Fibroblast of lung (primary cell): ENCODE measurements around the gene NOP56. TPM values are rescaled to one million over a fixed set of nuclear protein-coding genes. Genes with fewer than 3 reads are reported as not detected.

Experiments
- DNase-seq, 2 donors: peaks; one replicate each; pipeline versions ENCODE4 v3.0.0 to v3.0.0-alpha.2; 2010; ENCODE audit warnings: low read depth in 2 of 2
- H2AFZ ChIP-seq: 2 replicates; pipeline ENCODE4 v1.5.1; 2012; ENCODE audit warnings: low read length, control low read depth, inconsistent platforms
- H3K27ac ChIP-seq: 2 replicates; pipeline ENCODE4 v1.5.1; 2011; ENCODE audit warnings: low read length, control low read depth; ENCODE audit not compliant: insufficient read depth
- H3K27me3 ChIP-seq: 2 replicates; pipeline ENCODE4 v1.5.1; 2011; ENCODE audit warnings: mild to moderate bottlenecking, low read length; ENCODE audit not compliant: control insufficient read depth, insufficient read depth
- H3K36me3 ChIP-seq: 2 replicates; pipeline ENCODE4 v1.5.1; 2011; ENCODE audit warnings: low read length; ENCODE audit not compliant: control insufficient read depth, insufficient read depth
- H3K4me1 ChIP-seq: 2 replicates; pipeline ENCODE4 v1.5.1; 2011; ENCODE audit warnings: low read length; ENCODE audit not compliant: control insufficient read depth, insufficient read depth; ENCODE audit errors: extremely low read depth
- H3K4me2 ChIP-seq: 2 replicates; pipeline ENCODE4 v1.5.1; 2011; ENCODE audit warnings: low read length, control low read depth; ENCODE audit not compliant: insufficient read depth; ENCODE audit errors: extremely low read depth
- H3K4me3 ChIP-seq, 4 experiments: fragments of 200-600 bp in 1 of 4; sonication (generic) in 1 of 4; replicated peaks in 1 of 4; 2 replicates each; pipeline ENCODE4 v1.5.1; 2011 to 2016; ENCODE audit warnings: low read length in 4 of 4, low read depth in 3 of 4, mild to moderate bottlenecking in 3 of 4, control low read depth in 2 of 4, inconsistent platforms in 1 of 4, mixed read lengths in 1 of 4; ENCODE audit not compliant: insufficient read depth in 1 of 4; ENCODE audit errors: control extremely low read depth in 1 of 4
- H3K79me2 ChIP-seq: 2 replicates; pipeline ENCODE4 v1.5.1; 2012; ENCODE audit warnings: mild to moderate bottlenecking, low read length, inconsistent platforms; ENCODE audit not compliant: control insufficient read depth, insufficient read depth
- H3K9ac ChIP-seq: 2 replicates; pipeline ENCODE4 v1.5.1; 2011; ENCODE audit warnings: mild to moderate bottlenecking, low read length, control low read depth; ENCODE audit not compliant: insufficient read depth
- H3K9me3 ChIP-seq: 2 replicates; pipeline ENCODE4 v1.5.1; 2012; ENCODE audit warnings: low read depth, low read length; ENCODE audit not compliant: control insufficient read depth, insufficient read depth
- H4K20me1 ChIP-seq: 2 replicates; pipeline ENCODE4 v1.5.1; 2011; ENCODE audit warnings: low read length; ENCODE audit not compliant: control insufficient read depth, insufficient read depth; ENCODE audit errors: extremely low read depth
- EZH2 ChIP-seq: IDR thresholded peaks from 2 replicates; pipeline ENCODE4 v1.5.1; 2012; ENCODE audit warnings: low read length, control low read depth, mild to moderate bottlenecking; ENCODE audit errors: missing control alignments
- polyA plus RNA-seq, 2 donors: library from polyadenylated mRNA; depleted of rRNA in 1 of 2; stranded (reverse) in 1 of 2; unstranded in 1 of 2; fragments of >200 nt; gene quantifications; 2 replicates each; pipeline ENCODE4 v1.2.1, GENCODE V29; 2011 to 2012; ENCODE audit warnings: missing spikeins in 1 of 2
- total RNA-seq: library from RNA; depleted of rRNA; stranded (reverse); fragments of >200 nt; gene quantifications from 2 replicates; pipeline ENCODE4 v1.2.1, GENCODE V29; 2014
- TF ChIP-seq, protein P1 (sequence below), 2 donors: IDR thresholded peaks in 1 of 2; conservative IDR thresholded peaks in 1 of 2; 1 replicate in 1 of 2; 2 replicates in 1 of 2; pipeline ENCODE4 v1.5.1; 2011 to 2012; ENCODE audit warnings: low read length in 2 of 2, control low read depth in 1 of 2, inconsistent platforms in 1 of 2, low read depth in 1 of 2, mild to moderate bottlenecking in 1 of 2

Gene NOP56
- total and polyA plus RNA-seq, 2 donors (not counting 1 experiment from before 2014, with no cell fraction given), result 108 to 117 TPM

DNA sequence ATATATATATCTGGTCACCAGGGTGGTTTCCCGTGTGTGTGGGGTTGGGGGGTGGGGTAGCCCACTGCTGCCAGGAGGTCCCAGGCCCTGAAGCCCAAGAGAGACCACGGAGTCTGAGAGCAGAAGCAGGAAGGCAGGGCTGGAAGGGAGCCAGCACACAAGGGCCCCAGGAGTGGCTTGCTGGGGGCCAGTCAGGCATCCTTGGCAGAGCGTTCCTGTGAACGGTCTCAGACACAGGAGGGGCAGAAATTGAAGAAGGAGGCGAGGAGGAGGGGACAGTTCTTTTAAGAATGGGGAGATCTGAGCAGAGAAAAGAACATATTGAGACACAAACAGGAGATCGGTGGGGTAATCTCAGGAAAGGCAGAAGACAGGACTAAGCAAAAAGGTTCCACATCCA is 38.3 kb downstream of the NOP56 start:
- Histone ChIP-seq H3K9ac (no peak overlapping the region), H3K27ac (no peak overlapping the region), H3K27me3 (peaks cover 43% of the 10 kb centered on the region), H3K4me1 (no peaks in the 10 kb centered on the region), H2AFZ (no peak overlapping the region), H3K4me3 (no peak overlapping the region), H3K4me2 (no peak overlapping the region), H3K79me2 (no peaks in the 10 kb centered on the region), H3K36me3 (no peaks in the 10 kb centered on the region), H3K9me3 (no peaks in the 10 kb centered on the region), H4K20me1 (no peaks in the 10 kb centered on the region)
- TF ChIP-seq, protein P1, sequence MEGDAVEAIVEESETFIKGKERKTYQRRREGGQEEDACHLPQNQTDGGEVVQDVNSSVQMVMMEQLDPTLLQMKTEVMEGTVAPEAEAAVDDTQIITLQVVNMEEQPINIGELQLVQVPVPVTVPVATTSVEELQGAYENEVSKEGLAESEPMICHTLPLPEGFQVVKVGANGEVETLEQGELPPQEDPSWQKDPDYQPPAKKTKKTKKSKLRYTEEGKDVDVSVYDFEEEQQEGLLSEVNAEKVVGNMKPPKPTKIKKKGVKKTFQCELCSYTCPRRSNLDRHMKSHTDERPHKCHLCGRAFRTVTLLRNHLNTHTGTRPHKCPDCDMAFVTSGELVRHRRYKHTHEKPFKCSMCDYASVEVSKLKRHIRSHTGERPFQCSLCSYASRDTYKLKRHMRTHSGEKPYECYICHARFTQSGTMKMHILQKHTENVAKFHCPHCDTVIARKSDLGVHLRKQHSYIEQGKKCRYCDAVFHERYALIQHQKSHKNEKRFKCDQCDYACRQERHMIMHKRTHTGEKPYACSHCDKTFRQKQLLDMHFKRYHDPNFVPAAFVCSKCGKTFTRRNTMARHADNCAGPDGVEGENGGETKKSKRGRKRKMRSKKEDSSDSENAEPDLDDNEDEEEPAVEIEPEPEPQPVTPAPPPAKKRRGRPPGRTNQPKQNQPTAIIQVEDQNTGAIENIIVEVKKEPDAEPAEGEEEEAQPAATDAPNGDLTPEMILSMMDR (conservative IDR thresholded peaks at IDR 0.05 in 1 of 2, IDR thresholded peaks at IDR 0.05 in 1 of 2; ENCODE audit: low read depth in 1 of 2, low read length in 2 of 2), result no peak
- no peak for TF ChIP-seq EZH2
- no peak for DNase-seq

DNA sequence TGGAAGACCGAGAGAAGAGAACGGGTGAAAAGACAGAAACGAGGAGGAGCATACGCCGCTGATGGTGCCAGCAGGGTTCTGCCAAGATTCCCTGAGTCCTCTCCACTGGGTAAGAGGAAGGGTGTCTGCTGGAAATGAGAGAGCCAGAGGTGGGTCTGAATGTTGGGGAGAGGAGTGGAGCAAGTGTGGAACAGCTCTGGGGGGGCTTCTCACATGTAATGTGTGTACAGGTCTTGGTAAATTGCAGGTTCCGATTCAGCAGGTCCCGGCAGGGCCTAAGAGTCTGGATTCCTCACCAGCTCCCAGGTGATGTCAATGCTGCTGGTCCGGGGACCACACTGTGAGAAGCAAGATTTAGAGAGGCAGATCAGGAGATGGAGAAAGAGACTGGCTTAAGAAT is 38.7 kb downstream of the NOP56 start:
- peaks cover 43% of the 10 kb centered on the region for H3K27me3 ChIP-seq
- H3K4me3 ChIP-seq, result no peak overlapping the region
- H4K20me1 ChIP-seq, result no peaks in the 10 kb centered on the region
- no peaks in the 10 kb centered on the region for H3K4me1 ChIP-seq
- TF ChIP-seq, protein P1 (conservative IDR thresholded peaks at IDR 0.05 in 1 of 2, IDR thresholded peaks at IDR 0.05 in 1 of 2; ENCODE audit: low read depth in 1 of 2, low read length in 2 of 2), result no peak
- no peak for TF ChIP-seq EZH2
- no peaks in the 10 kb centered on the region for H3K9me3 ChIP-seq
- H3K36me3 ChIP-seq, result no peaks in the 10 kb centered on the region
- H2AFZ ChIP-seq, result no peak overlapping the region
- H3K4me2 ChIP-seq, result no peak overlapping the region
- H3K27ac ChIP-seq, result no peak overlapping the region
- DNase-seq, result no peak
- H3K79me2 ChIP-seq, result no peaks in the 10 kb centered on the region
- H3K9ac ChIP-seq, result no peak overlapping the region

DNA sequence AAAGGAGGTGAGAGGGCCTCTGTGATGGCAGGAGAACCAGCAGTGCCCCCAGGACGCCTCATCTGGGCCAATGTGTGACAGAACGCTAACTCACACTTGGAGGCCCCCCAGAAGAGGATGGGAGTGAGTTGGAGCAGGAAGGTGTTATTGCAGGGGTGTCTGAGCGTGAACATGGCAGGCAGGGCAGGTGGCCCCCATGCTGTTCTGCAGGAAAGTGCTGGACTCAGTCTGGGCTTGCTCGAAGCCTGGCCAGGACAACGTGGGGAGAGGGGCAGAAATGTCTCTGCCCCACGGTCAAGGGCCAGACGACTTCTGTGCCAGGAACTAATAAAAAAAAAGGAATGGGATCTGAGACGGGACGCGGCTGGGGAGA is 39.2 kb downstream of the NOP56 start:
- H2AFZ ChIP-seq, result no peak overlapping the region
- no peaks in the 10 kb centered on the region for H3K4me1 ChIP-seq
- H3K36me3 ChIP-seq, result no peaks in the 10 kb centered on the region
- no peak overlapping the region for H3K4me2 ChIP-seq
- no peak overlapping the region for H3K9ac ChIP-seq
- H3K27ac ChIP-seq, result no peak overlapping the region
- no peaks in the 10 kb centered on the region for H3K79me2 ChIP-seq
- H3K9me3 ChIP-seq, result no peaks in the 10 kb centered on the region
- DNase-seq, result no peak
- peak overlapping the region in 2 of 4 experiments; percentile 28 to 39 for H3K4me3 ChIP-seq
- H4K20me1 ChIP-seq, result no peaks in the 10 kb centered on the region
- TF ChIP-seq EZH2, result no peak
- TF ChIP-seq, protein P1 (conservative IDR thresholded peaks at IDR 0.05 in 1 of 2, IDR thresholded peaks at IDR 0.05 in 1 of 2; ENCODE audit: low read depth in 1 of 2, low read length in 2 of 2), result no peak
- H3K27me3 ChIP-seq, result peaks cover 43% of the 10 kb centered on the region
